Tibial nerve (tissue), 4 donors: ENCODE results near the gene ARHGAP23. TPM values are rescaled to one million over a fixed set of nuclear protein-coding genes. Genes with fewer than 3 reads are reported as not detected.
"Not testable (repeated sequence)": the region's sequence is repeated elsewhere in the genome, so short reads cannot be mapped to it uniquely, and the experiment has no call there.

Experiments used
- DNase-seq, 2 donors: peaks; one replicate each; pipeline ENCODE4 v3.0.0-alpha.2; 2019; ENCODE audit warnings: low spot score in 2 of 2
- H3K27ac ChIP-seq, 4 donors: fragments of 200-600 bp; sonication (generic) in 3 of 4; one replicate each; pipeline ENCODE4 v1.5.1; 2017 to 2019; ENCODE audit warnings: mild to moderate bottlenecking in 1 of 4
- H3K27me3 ChIP-seq, 2 donors: fragments of 200-600 bp; sonication (generic) in 1 of 2; one replicate each; pipeline versions ENCODE4 v1.5.1 to v1.6.0; 2017 to 2019
- H3K36me3 ChIP-seq, 3 donors: fragments of 200-600 bp; sonication (generic); one replicate each; pipeline ENCODE4 v1.5.1; 2018 to 2019
- H3K4me1 ChIP-seq, 4 donors: fragments of 200-600 bp; sonication (generic) in 3 of 4; one replicate each; pipeline ENCODE4 v1.5.1; 2017 to 2019
- H3K4me3 ChIP-seq, 4 donors: fragments of 200-600 bp; sonication (generic) in 3 of 4; one replicate each; pipeline ENCODE4 v1.5.1; 2017 to 2019; ENCODE audit warnings: mild to moderate bottlenecking in 1 of 4, moderate library complexity in 1 of 4
- H3K9me3 ChIP-seq, 4 donors: fragments of 200-600 bp; sonication (generic) in 3 of 4; one replicate each; pipeline ENCODE4 v1.5.1; 2017 to 2019
- CTCF ChIP-seq, 5 experiments: fragments of 200-600 bp in 3 of 5; fragments of 450-650 bp in 2 of 5; sonication (generic) in 3 of 5; IDR thresholded peaks; one replicate each; pipeline ENCODE4 v1.5.1; 2016 to 2019; ENCODE audit warnings: antibody characterized with exemption in 5 of 5, mild to moderate bottlenecking in 3 of 5, moderate library complexity in 2 of 5
- EP300 ChIP-seq, 2 donors: sonication (generic); formaldehyde crosslinking; IDR thresholded peaks; one replicate each; pipeline ENCODE4 v1.6.1; 2017; ENCODE audit warnings: antibody characterized with exemption in 2 of 2, mild to moderate bottlenecking in 1 of 2
- POLR2A ChIP-seq, 2 donors: fragments of 450-650 bp; IDR thresholded peaks; one replicate each; pipeline ENCODE4 v1.6.1; 2017; ENCODE audit warnings: antibody characterized with exemption in 2 of 2, mild to moderate bottlenecking in 2 of 2, moderate library complexity in 2 of 2
- WGBS, 2 donors: methylation state at CpG; one replicate each; pipeline ENCODE4 v1.1.5; 2018; 5-methylcytosine and 5-hydroxymethylcytosine counted together
- total RNA-seq, 4 donors: library from RNA; depleted of rRNA; stranded (reverse); fragments of >200 nt; gene quantifications; one replicate each; pipeline ENCODE4 v1.1.0, GENCODE V29; 2016

Gene ARHGAP23
- total RNA-seq, 4 donors from 2014 or later: 41.0 to 80.7 (median 65.7) TPM

- peaks cover 0 to 29% (median 0%) of the 10 kb centered on the region in 3 donors for H3K36me3 ChIP-seq
- H3K27me3 ChIP-seq: no peaks in the 10 kb centered on the region
- H3K9me3 ChIP-seq: no peaks in the 10 kb centered on the region
- no peak for TF ChIP-seq EP300 (IDR thresholded peaks at IDR 0.05)
- no peak for TF ChIP-seq CTCF (IDR thresholded peaks at IDR 0.05)
- TF ChIP-seq POLR2A (IDR thresholded peaks at IDR 0.05): no peak
- peaks cover 0 to 46% (median 6%) of the 10 kb centered on the region in 4 donors for H3K4me1 ChIP-seq
- peak overlapping the region in 3 of 4 donors; percentile 18 to 79 (median 70) for H3K27ac ChIP-seq
- WGBS, 2 donors: 43 to 49% methylated on average over 23 to 35 of the region's 80 CpGs
- no peak for DNase-seq
- H3K4me3 ChIP-seq: peak overlapping the region; percentile 4 to 43 (median 24)
These were observed 81.6 kb downstream of the ARHGAP23 start for GRCh38 chr17:38509772-38510420.

GRCh38 chr17:38510421-38511149 lies 82.3 kb downstream of the ARHGAP23 start:
- no peak for DNase-seq
- H3K9me3 ChIP-seq: no peaks in the 10 kb centered on the region
- no peaks in the 10 kb centered on the region for H3K27me3 ChIP-seq
- peaks cover 0 to 27% (median 0%) of the 10 kb centered on the region in 3 donors for H3K36me3 ChIP-seq
- H3K4me1 ChIP-seq: peaks cover 0 to 46% (median 6%) of the 10 kb centered on the region in 4 donors
- WGBS, 2 donors: 47 to 48% methylated on average over 41 to 47 of the region's 86 CpGs
- peak overlapping the region in 1 of 4 donors; percentile 43 for H3K4me3 ChIP-seq
- peak overlapping the region in 1 of 4 donors; percentile 79 for H3K27ac ChIP-seq
- TF ChIP-seq CTCF (IDR thresholded peaks at IDR 0.05): peak in 2 of 5 experiments; percentile 12 to 19
- TF ChIP-seq EP300 (IDR thresholded peaks at IDR 0.05): no peak
- TF ChIP-seq POLR2A (IDR thresholded peaks at IDR 0.05): no peak

- Histone ChIP-seq H3K27ac (no peak overlapping the region), H3K4me1 (peaks cover 0 to 43% (median 6%) of the 10 kb centered on the region in 4 donors), H3K27me3 (no peaks in the 10 kb centered on the region), H3K9me3 (no peaks in the 10 kb centered on the region), H3K4me3 (peak overlapping the region in 1 of 4 donors; percentile 43), H3K36me3 (peaks cover 0 to 19% (median 0%) of the 10 kb centered on the region in 3 donors)
- DNase-seq: no peak
- TF ChIP-seq EP300 (IDR thresholded peaks at IDR 0.05): no peak
- no peak for TF ChIP-seq CTCF (IDR thresholded peaks at IDR 0.05)
- TF ChIP-seq POLR2A (IDR thresholded peaks at IDR 0.05): no peak
- 74 to 82% methylated on average over 12 to 15 of the region's 15 CpGs for WGBS, 2 donors
These were observed 83.2 kb downstream of the ARHGAP23 start for GRCh38 chr17:38511150-38512108.

GRCh38 chr17:38512473-38513058 lies 84.3 kb downstream of the ARHGAP23 start:
- DNase-seq: no peak
- no peaks in the 10 kb centered on the region for H3K9me3 ChIP-seq
- H3K27ac ChIP-seq: no peak overlapping the region
- H3K4me1 ChIP-seq: peaks cover 0 to 37% (median 6%) of the 10 kb centered on the region in 4 donors
- no peak for TF ChIP-seq POLR2A (IDR thresholded peaks at IDR 0.05)
- no peak for TF ChIP-seq CTCF (IDR thresholded peaks at IDR 0.05)
- TF ChIP-seq EP300 (IDR thresholded peaks at IDR 0.05): no peak
- H3K4me3 ChIP-seq: no peak overlapping the region
- 64 to 68% methylated on average over 12 of the region's 13 CpGs for WGBS, 2 donors
- peaks cover 0 to 7% (median 0%) of the 10 kb centered on the region in 3 donors for H3K36me3 ChIP-seq
- no peaks in the 10 kb centered on the region for H3K27me3 ChIP-seq

GRCh38 chr17:38526526-38526925 lies 98.3 kb downstream of the ARHGAP23 start:
- WGBS, 2 donors: 70 to 74% methylated on average over 6 to 8 of the region's 8 CpGs
- not testable (repeated sequence) for H3K4me1 ChIP-seq, H3K4me3 ChIP-seq, H3K36me3 ChIP-seq, DNase-seq, H3K9me3 ChIP-seq, H3K27ac ChIP-seq
- peaks cover 0 to 33% of the 10 kb centered on the region in 2 donors for H3K27me3 ChIP-seq

GRCh38 chr17:38528141-38528540 lies 99.9 kb downstream of the ARHGAP23 start:
- 18 to 20% methylated on average over 10 of the region's 10 CpGs for WGBS, 2 donors
- peaks cover 0 to 48% of the 10 kb centered on the region in 2 donors for H3K27me3 ChIP-seq
- H3K27ac ChIP-seq, H3K4me1 ChIP-seq, H3K36me3 ChIP-seq, H3K4me3 ChIP-seq, H3K9me3 ChIP-seq, DNase-seq: not testable (repeated sequence)

GRCh38 chr17:38530856-38531255 lies 102.6 kb downstream of the ARHGAP23 start:
- DNase-seq: not testable (repeated sequence)
- 23 to 24% methylated on average over 10 to 11 of the region's 11 CpGs for WGBS, 2 donors

More at GRCh38 chr17:38530856-38531255, 102.6 kb downstream of the ARHGAP23 start:
- not testable (repeated sequence) for H3K36me3 ChIP-seq, H3K9me3 ChIP-seq, H3K27ac ChIP-seq, H3K4me1 ChIP-seq, H3K4me3 ChIP-seq
- H3K27me3 ChIP-seq: peaks cover 0 to 58% of the 10 kb centered on the region in 2 donors
